NCI-H460 (cell line): Measurements from ENCODE around the gene MAP4K4. TPM values are rescaled to one million over a fixed set of nuclear protein-coding genes. Genes with fewer than 3 reads are reported as not detected.

ENCODE experiments used
- DNase-seq: peaks from one replicate; pipeline ENCODE4 v3.0.0-alpha.2; 2016; ENCODE audit warnings: low read depth; ENCODE audit errors: extremely low read depth
- total RNA-seq: library from RNA; depleted of rRNA; stranded (reverse); fragments of >200 nt; shearing (Covaris generic); gene quantifications from 2 replicates; pipeline ENCODE4 v1.2.3, GENCODE V29; 2014

The MAP4K4 gene
- total RNA-seq, 1 experiment from 2014 or later: 40.2 TPM

DNA sequence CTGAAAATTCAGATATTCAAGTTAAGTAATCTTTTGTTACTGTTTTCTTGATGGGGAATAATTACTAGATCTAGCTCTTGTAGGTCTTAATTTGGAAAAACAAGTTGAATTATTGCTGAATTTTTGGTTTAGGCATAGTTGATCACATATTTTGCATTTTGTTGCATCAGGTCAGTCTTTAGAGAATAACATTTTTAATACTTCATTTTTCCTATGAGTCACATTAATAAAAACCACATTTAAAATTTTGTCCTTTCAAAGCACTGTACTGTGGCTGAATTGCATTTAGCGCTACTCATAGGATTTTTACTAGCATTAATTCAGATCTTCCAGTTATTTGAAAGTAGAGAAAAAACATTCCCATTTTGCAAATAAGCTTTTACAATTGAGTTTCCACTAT, 23.2 kb downstream of the MAP4K4 start:
- no peak for DNase-seq

DNA sequence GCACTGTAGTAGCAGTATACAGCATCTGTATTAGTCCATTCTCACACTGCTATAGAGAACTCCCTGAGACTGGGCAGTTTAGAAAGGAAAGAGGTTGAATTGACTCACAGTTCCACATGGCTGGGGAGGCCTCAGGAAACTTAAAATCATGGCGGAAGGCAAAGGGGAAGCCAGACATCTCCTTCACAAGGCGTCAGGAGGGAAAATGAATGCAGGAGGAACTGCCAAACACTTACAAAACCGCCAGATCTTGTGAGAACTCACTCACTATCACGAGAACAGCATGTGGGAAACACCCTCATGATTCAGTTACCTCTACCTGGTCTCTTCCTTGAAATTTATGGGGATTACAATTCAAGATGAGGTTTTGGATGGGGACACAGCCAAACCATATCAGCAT, 25.4 kb downstream of the MAP4K4 start:
- no peak for DNase-seq

DNA sequence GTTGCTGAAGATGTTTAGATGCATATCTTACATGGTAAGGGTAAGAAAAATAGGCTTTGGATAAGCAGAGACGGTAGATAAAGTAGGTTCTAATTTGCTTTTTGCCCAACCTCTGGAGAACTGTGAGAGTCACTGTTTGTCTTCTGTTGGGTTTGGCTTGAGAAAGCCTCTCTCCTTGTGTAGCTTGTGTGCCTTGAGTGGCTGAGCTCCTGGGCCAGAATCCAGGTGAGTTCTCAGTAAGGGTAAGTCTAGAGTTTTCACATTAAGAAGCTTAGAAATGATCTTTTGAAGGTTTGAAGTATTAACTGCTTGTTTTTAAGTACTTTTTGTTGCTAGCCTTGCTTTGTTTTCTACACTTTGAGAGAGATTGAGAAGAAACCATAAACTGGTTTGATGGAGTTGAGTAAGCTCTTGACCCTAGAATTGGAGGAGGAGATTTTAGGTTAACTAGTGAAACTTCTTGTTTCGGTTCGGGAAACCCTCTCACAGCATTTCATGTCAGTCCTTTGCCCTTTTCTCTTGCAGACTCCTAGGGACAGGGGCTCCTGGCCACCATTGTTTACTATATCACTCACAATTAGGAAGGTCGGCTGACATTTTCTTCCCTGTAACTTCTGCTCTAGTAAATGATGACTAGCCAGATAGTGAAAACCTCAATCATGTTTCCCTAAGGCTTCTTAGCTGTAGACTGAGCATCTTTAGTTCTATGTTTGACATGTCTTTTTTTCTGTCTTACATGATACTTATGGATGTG, 26.0 kb downstream of the MAP4K4 start:
- no peak for DNase-seq

DNA sequence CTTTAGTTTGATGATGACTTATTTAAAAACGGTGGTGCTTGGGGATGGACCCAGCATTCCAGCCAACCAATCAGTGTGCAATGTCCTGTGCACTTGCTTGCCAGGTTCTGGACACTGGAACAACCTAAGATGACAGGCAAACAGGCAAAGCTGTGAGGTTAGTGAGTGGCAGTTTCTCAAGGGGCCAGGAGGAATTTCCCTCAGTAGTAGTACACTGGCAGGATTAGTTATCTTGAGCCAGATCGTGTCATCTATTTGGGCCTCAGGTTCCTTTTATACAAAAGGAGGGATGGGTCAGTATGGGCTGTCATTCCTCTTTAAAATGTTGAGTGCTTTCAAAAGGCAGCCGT, 26.6 kb downstream of the MAP4K4 start:
- DNase-seq: no peak

DNA sequence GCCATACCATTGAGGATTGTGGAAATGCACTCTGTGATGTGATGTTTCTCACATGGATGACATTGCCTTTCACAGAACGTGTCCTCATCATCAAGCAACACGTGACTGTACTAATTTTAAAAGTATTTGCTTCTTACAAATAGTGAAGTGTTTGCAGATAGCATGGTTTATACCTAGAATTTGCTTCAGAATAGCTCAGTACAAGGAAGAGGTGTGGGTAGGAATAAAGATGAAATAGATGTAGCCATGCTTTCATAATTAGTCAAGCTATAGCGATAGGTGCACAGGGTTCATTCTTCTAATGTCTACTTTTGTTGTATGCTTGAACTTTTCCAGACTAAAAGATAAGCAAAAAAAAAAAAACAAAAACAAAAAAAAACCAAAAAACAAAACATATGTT, 27.5 kb downstream of the MAP4K4 start:
- no peak for DNase-seq

DNA sequence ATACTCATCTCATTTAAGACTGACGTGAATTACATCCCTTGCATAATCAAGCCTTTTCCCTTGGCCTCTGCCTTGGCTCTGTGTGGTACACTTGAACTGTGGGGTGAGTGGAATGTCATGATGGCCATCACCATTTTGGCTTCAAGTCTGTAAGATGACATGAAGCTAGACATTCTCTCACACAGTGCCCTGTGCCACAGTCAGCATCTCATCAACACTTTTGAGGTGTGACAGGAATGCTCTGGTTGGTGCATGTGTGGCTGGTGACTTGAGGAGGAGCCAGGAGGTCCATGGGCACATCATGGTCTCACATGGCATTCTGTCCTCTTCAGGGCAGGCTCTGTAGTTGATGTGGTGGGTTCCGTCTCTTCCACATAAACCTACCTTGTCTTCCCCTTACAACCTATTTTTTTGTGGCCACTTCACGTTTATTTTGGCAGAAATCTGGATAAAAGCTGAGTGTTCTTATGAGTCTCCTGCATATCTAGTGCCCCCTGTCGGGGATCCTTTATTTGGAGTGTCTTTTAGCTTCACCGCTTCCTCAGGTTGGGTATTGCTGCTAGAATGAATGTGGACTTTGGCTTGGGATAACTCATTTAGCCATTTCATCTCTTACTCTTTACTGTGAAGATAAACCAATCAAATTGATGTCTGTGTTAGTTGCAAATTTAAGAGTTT, 28.1 kb downstream of the MAP4K4 start:
- no peak for DNase-seq

DNA sequence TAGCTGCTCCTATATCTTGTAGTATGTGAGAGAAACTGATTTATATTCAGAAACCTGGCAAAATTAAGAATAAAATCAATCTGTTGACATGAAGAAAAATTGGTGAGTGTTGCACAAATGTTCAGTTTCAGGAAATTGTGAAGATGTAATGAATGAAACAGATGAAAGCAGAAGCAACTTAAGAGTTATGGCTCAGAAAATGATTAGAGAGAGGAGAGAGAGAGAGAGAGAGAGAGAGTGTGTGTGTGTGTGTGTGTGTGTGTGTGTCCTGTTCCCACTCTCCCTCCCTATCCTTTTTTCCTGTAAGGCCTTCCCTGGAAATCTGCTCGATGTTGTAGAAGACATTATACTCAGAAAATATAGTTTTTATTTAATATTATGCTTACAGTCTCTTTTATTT, 31.4 kb downstream of the MAP4K4 start:
- no peak for DNase-seq

DNA sequence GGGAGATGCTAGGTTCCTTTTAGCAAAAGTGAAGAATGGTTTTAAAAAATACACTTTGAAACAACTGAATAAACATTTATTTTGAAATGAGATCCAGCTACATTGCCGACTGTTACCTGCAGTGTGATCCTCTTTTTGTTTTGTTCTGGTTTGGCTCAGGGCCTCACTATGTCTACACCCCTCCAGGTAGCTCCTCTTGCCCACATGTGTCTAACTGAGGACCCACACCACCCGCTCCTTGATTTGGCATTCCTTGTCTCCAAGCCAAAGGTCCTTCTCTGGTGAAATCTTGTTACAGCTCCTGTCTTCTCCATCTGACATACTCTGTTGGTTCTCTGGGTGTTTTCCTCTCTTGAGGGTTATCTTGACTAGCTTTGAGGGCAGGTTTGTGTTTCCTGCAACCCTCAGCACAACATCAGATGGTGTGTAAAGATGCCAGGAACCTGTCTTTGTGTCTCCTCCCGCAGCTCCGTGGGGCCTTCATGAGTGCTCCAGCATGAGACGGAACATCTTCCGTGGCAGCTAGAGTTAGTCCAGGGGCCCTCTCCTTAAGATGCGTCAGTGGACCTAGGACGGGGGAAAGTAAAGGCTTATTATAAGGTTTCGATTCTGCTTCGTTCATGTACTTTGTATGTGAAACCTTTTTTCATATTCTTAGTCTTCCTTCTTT, 32.1 kb downstream of the MAP4K4 start:
- no peak for DNase-seq

DNA sequence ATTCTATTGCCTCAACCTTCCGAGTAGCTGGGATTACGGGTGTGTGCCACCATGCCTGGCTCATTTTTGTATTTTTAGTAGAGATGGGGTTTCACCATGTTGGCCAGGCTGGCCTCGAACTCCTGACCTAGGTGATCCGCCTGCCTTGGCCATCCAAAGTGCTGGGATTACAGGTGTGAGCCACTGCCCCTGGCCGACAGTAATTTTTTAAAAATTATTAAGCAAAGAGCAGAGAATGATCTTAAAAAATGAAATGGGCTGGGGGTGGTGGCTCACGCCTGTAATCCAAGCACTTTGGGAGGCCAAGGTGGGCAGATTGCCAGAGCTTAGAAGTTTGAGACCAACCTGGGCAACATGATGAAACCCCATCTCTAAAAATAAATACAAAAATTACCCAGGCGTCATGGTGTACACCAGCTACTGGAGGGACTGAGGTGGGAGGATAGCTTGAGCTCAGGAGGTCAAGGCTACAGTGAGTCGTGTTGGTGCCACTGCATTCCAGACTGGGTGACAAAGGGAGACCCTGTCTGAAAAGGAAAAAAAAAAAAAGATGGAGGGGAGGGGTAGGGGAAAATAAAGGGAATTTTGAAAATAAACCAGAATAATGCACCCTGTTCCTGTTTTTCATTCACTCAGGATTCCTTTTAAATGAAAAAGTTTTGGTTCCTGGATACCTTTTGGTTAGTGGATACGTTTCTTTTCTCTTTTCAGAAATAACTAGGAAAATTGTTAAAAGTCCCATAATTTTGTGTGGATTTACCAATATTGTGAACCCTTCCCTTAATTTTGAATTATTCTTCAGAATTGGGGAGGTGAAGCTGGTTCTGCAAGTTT, 33.9 kb downstream of the MAP4K4 start:
- no peak for DNase-seq

DNA sequence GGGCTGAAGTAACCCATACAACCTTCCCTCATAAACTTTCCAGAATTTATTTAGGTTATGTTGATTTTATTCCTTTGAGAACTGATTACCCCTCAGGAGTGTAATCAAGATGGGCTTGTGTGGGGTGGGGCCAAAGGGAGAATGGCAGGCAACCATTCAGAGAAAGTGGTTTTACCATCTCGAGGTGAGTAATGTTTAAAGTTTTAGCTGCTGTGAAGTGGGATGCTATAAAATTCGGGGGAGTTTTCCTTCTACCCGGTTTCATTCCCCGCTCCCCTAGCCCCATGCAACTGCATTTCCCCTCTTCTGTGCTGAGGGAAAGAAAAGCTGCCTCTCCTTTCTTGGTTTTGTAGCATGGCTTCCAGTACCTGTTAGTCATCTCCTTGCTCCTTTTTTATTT, 34.7 kb downstream of the MAP4K4 start:
- DNase-seq: no peak

DNA sequence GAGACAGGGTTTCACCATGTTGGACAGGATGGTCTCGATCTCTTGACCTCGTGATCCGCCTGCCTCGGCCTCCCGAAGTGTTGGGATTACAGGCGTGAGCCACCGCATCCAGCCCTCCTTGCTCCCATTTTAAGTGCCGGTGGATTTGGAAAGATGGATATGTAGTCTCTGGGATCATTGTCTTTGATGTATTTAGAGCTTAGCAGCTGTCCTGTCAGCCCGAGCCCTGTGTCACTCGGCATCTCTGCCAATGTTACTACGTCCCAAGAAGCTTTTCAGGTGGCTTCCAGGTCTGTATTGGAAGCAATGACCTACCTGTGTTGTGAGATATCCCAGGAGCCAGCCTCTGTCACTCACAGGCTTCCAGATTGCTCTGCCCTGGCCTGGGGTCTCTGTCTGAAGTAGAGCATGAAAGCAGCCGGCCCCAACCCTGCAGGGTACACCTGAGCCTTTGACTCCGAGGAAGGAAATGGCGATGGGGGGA, 35.3 kb downstream of the MAP4K4 start:
- no peak for DNase-seq

DNA sequence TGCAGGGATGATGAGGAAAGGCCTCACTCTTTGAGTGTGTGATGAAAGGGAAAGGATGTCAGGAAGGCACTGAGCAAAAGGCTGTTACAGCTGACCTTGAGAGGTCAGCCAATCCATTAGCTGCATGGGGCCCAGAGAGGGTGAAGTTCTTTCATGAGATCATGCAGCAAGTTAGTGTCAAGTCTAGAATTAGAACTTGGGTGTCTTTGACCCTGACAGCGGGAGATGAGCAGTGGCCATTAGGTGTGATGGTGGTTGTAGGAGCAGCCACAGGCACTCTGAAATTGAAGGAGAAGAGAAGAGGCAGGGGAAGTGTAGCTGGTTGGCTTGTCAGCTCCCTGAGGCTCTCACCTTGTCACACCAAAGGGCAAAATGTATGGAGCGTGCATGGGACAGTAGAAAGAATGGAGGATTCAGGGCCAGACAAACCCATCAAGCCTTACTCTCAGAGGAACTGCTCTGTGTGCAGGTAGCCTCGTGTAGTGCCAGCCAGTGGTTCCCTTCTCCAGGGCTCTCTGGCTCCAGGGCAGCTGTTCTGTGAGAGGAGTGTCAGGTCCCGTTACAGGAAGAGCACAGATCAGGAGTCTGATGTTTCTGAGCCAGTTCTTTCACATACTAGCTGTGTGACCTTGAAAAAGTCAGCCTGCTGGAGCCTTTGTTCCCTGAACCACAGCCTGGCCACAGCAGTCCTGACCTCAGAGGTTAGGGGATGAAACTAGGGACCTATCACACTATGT, 35.9 kb downstream of the MAP4K4 start:
- no peak for DNase-seq

DNA sequence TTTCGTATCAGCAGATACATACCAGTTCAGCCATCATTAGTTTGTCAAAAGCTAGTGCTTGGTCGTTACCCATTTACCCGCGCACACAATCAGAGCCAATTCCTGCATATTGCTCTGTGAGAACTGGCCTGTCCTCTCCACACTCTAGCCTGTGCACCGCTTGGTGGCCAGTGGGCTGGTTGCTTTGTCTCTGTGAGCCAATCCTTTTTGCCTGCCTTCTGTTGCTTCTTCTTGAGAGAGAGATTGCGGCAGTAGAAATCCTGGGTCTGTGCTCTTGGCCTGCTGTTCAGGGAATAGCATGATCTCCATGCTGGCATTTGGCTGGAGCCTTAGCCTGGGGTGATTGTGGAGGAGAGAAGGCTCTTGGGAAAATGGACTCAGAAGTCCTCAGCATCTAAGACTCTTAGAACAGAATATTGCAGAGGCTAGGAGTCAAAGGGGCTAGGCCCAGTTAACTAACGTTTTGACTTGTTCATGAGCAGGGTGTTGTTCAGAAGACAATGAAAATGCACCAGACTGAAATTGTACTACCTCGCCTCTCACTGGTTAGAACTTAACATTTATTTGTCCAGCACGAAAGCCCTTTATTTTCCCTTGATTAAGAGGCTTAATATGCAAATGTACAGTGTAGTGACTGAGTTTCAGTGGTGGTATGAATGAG, 37.1 kb downstream of the MAP4K4 start:
- DNase-seq: no peak

DNA sequence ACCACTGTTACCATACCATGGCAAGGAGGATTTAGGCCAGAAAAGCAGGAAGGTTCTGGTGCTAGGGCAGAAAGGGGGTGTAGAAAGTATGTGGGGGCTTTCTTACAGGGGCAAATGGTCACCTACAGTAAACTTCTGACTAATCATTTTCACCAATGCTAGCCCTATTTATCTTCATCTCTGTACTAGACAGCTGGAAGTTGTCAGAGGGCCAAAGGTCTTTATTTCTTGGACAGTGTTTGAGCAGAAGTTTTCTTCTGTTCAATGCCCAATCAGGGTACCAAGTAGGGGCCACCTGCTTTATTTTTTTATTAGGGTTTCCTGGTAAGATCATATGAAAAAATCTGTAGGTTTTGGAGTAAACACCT, 37.6 kb downstream of the MAP4K4 start:
- DNase-seq: no peak

DNA sequence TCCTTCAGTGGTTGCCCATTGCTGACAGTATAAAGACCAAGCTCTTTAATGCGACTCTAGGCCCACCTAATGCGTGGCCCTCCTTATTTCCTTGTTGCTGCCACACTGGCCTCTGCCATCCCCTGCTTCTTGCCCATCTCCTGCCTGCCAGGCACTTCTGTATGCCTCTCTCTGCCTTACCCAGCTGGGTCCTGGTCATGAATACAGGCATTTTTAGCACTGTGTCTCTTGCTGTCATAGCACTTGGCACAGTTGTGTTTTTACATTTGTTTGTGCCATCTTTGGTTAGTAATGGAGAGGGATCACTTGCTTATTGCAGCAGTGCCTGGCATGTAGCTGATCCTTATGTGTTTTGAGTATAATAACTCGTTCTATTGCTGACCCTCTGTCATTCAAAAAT, 38.7 kb downstream of the MAP4K4 start:
- no peak for DNase-seq

DNA sequence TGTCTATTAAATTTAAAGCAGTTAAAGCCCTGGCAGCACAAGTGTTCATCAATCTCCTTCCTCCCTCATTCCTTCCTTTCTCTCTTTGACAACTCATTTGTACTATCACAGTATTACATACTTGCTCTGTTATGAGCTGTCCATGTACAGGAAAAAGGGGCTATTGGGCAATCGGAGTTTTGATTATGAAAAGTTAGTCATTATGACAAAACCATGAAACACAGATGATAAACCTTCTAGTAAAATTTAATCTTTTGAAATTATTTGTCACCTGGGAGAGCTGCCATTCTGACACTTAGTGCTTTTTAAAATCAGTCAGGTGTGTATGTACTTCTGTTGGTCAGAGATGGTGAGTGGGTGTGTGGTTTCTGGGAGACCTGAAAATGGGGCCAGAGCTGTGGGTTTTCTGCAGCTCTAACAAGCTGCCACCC, 39.4 kb downstream of the MAP4K4 start:
- no peak for DNase-seq

DNA sequence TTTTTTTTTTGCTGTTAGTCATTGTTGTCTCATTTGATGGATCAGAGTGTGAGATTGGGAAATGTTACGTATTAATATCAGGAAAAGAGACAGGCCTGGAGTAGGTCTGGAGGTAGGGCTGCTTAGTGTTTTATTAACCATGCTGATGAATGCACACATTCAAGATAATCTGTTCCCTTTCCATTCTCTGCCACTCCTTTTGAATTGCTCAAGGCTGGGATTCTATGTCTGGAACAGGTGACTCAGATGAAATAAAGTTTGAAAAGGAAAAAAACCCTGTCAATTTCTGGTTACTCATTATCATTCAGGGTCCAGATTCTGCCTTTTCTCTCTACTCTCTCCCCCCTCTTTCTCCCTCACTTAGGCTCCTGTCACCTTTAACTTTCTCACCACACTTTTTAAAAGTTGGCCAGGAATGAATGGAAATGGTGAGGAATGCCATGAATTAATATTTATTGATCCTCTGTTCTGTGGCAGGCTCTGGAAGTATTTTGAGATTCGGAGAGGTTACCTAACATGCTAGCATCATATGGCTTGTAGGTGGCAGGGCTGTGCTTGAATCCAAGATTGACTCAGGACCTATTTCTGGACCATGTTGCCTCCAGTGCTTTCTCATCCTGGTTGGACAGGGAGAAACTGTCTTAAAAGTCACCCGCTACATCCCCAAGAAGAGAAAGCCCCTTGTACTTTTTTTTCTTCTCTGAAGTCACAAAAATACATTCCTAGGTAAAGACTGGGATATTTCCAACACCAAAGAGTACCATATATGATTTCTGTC, 40.2 kb downstream of the MAP4K4 start:
- DNase-seq: no peak

DNA sequence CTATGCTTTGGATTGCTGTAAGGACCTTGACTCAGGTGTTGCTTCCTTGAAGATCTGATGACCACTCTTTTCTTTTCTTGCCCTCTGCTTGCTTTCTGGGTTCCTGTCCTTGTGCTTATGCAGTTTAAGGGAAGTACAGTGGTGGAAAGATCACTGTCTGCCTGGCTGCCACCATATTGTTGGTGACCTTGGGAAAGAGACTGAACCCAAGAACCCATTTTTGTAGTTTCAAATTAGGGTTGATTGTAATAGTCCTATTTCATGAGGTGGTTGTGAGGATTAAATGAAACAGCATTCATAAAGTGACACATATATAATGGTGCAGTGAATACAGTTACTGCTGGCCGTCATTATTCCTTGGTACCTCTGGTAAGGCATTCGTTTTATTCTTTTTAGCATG, 41.1 kb downstream of the MAP4K4 start:
- DNase-seq: no peak

DNA sequence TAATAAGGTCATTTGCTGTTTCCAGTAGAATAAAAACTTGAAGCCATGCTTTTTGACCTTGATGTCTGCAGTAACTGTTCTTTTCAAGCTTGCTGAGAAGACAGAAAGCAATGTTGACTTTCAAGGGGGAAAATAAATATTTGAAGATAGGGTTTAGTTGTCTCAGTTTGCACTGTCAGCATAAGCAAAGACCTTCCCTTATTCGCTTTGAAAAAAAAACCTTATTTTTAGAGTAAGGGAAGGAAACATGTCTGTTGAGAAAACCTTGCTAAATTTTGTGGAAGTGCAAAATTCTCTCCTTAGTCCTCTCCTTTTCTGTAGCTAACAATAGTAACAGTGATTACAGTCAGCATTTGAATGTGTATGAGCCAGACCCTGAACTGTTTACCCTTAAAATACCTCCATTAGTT, 43.1 kb downstream of the MAP4K4 start:
- DNase-seq: no peak
